ENCODE results near the gene PPIP5K1.

The PPIP5K1 gene

GRCh38 chr15:43487271-43487895, 102.6 kb downstream of the PPIP5K1 start:
- TF ChIP-seq REST (tag by site-specific recombination; IDR thresholded peaks at IDR 0.05) (no peak), BCL11B (tag by site-specific recombination; IDR thresholded peaks at IDR 0.05; ENCODE audit: low read depth) (no peak), PRDM6 (tag by site-specific recombination; IDR thresholded peaks at IDR 0.05) (peak; percentile 21; the same call in 1 of the 2 replicates)
- no peaks in the 10 kb centered on the region for H3K4me1 ChIP-seq (ENCODE audit: control insufficient read depth, insufficient read depth, low read length)
- no peak overlapping the region for H3K27ac ChIP-seq (ENCODE audit: extremely low read depth, low read depth, low read length)
- ChIA-PET POLR2A (no interaction called here), CTCF (no interaction called here)
- no peak overlapping the region for H3K4me3 ChIP-seq (ENCODE audit: low read depth, low read length)
- peaks cover 23 to 54% of the 10 kb centered on the region in 2 experiments for H3K36me3 ChIP-seq (ENCODE audit: control insufficient read depth in 2 of 2, insufficient read depth in 1 of 2, low read length in 2 of 2)
- H3K9me3 ChIP-seq (ENCODE audit: control insufficient read depth, insufficient read depth, low read depth, low read length) = no peaks in the 10 kb centered on the region

- no peaks in the 10 kb centered on the region for H3K4me1 ChIP-seq (ENCODE audit: control insufficient read depth, insufficient read depth, low read length)
- H3K9me3 ChIP-seq (ENCODE audit: control insufficient read depth, insufficient read depth, low read depth, low read length) = no peaks in the 10 kb centered on the region
- H3K27ac ChIP-seq (ENCODE audit: extremely low read depth, low read depth, low read length) = no peak overlapping the region
- ChIA-PET CTCF (interaction anchor here (1.1 kb wide), 1 partner anchor 29 kb away, joined by 4 read pairs; no protein-coding TSS in a partner anchor), POLR2A (no interaction called here)
- no peak overlapping the region for H3K4me3 ChIP-seq (ENCODE audit: low read depth, low read length)
- TF ChIP-seq HOXC10 (CRISPR knock-in tag; IDR thresholded peaks at IDR 0.05) (no peak), ZNF623 (tag by site-specific recombination; IDR thresholded peaks at IDR 0.05) (peak; percentile 57)
- peaks cover 15 to 51% of the 10 kb centered on the region in 2 experiments; a peak in 2 of 3 replicates for H3K36me3 ChIP-seq (ENCODE audit: control insufficient read depth in 2 of 2, insufficient read depth in 1 of 2, low read length in 2 of 2)
Observed at GRCh38 chr15:43484455-43484854, 105.6 kb downstream of the PPIP5K1 start.

Measured in HEK293 (cell line).